Measurements from ENCODE around the gene LARP4B. TPM values are rescaled to one million over a fixed set of nuclear protein-coding genes. Genes with fewer than 3 reads are reported as not detected.
"Not testable (repeated sequence)": the region's sequence is repeated elsewhere in the genome, so short reads cannot be mapped to it uniquely, and the experiment has no call there.

LARP4B gene
- total and polyA plus RNA-seq, 2 donors (not counting 3 experiments of a cell fraction or from before 2014, with no cell fraction given), result 27.4 to 101 TPM

DNA sequence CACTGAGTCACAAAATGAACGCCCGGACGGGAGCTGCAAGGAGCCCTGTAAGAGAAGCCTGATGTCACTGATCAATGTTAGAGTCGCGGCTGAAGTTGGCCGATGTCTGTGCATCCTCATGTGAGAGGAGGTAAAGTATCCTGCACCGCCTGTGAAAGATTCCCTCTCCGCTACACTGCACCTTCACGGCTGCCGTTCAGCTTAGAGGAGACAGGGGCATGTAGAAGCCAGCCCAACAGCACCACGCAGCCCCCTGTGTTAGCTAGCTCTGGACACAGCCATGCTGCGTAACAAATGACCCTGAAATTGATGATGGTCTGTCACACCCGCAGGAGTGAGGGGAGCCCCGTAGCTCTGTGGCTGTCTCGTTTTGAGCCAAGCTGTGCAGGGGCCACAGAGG lies 160.5 kb downstream of the LARP4B start:
- no TSS peak for BruUV-seq (replicated peaks)
- POLR2A ChIA-PET, result no interaction called here
- H3K9me1 ChIP-seq (replicated peaks; ENCODE audit: control insufficient read depth, extremely low read depth, insufficient read depth, low read length), result no peaks in the 10 kb centered on the region

DNA sequence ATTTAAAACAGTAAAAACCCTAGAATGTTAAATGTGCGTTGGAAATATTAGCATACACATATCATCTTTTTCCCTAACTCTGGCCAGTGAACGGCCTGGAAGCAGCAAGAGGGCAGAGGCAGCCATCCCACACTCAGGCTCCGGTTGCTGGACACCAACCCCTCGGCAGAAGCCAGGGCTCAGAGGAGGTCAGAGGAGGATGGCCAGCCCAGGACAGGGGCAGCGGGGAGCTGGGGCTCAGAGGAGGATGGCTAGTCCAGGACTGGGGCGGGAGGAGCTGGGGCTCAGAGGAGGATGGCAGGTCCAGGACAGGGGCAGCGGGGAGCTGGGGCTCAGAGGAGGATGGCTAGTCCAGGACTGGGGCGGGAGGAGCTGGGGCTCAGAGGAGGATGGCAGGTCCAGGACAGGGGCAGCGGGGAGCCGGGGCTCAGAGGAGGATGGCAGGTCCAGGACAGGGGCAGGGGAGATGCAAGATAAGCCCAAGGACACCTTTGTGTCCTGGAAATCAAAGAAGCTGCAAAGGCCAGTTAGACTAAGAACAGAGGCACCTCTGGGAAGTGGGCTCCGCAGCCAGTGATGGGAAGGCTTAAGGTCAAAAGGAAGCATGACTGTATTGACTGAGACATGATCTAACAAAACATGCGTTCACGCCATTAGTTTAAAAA lies 161.3 kb downstream of the LARP4B start:
- H3K27me3 ChIP-seq (ENCODE audit: control insufficient read depth in 2 of 2, insufficient read depth in 2 of 2, low read length in 2 of 2); DNase-seq (ENCODE audit: low read depth, low spot score); H3K9me3 ChIP-seq (replicated peaks; ENCODE audit: control insufficient read depth, insufficient read depth, low read length); CTCF ChIA-PET; H2AFZ ChIP-seq (ENCODE audit: low read depth, low read length); H3K36me3 ChIP-seq (ENCODE audit: control insufficient read depth in 2 of 2, extremely low read depth in 1 of 2, insufficient read depth in 2 of 2, low read length in 2 of 2); BruUV-seq (replicated peaks); H3K27ac ChIP-seq (ENCODE audit: insufficient read depth, low read depth, low read length); POLR2A ChIA-PET; H3K9ac ChIP-seq (replicated peaks; ENCODE audit: extremely low read depth, insufficient read depth, low read length); H3K9me1 ChIP-seq (replicated peaks; ENCODE audit: control insufficient read depth, extremely low read depth, insufficient read depth, low read length); H4K20me1 ChIP-seq (replicated peaks; ENCODE audit: control insufficient read depth, extremely low read depth, insufficient read depth, low read length); dilution Hi-C loops (cut with MboI; ENCODE audit: extremely low pct_ligation_motif_present, low sequenced_read_pairs); H3K4me2 ChIP-seq (ENCODE audit: insufficient read depth, low read length); intact Hi-C loops (cut with micrococcal nuclease); H3K79me2 ChIP-seq (ENCODE audit: control insufficient read depth, insufficient read depth, low read length); H3K4me3 ChIP-seq (replicated peaks in 1 of 3; ENCODE audit: insufficient read depth in 1 of 3, low read depth in 1 of 3, low read length in 3 of 3); H3K4me1 ChIP-seq (ENCODE audit: control insufficient read depth, extremely low read depth, insufficient read depth, low read length); FAIRE-seq: not testable (repeated sequence)

More for the DNA sequence above, 160.5 kb downstream of the LARP4B start:
- no peaks in the 10 kb centered on the region for H3K36me3 ChIP-seq (ENCODE audit: control insufficient read depth in 2 of 2, extremely low read depth in 1 of 2, insufficient read depth in 2 of 2, low read length in 2 of 2)
- H3K27me3 ChIP-seq (ENCODE audit: control insufficient read depth in 2 of 2, insufficient read depth in 2 of 2, low read length in 2 of 2), result peaks cover 0 to 3% of the 10 kb centered on the region in 2 experiments
- no peak overlapping the region for H3K9ac ChIP-seq (replicated peaks; ENCODE audit: extremely low read depth, insufficient read depth, low read length)
- no peak overlapping the region for H3K4me3 ChIP-seq (replicated peaks in 1 of 3; ENCODE audit: insufficient read depth in 1 of 3, low read depth in 1 of 3, low read length in 3 of 3)
- dilution Hi-C loops (cut with MboI; ENCODE audit: extremely low pct_ligation_motif_present, low sequenced_read_pairs), result no loop called here
- TF ChIP-seq, protein P1, sequence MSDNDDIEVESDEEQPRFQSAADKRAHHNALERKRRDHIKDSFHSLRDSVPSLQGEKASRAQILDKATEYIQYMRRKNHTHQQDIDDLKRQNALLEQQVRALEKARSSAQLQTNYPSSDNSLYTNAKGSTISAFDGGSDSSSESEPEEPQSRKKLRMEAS (IDR thresholded peaks at IDR 0.05; ENCODE audit: insufficient read depth, insufficient read length), result no peak
- no peak for TF ChIP-seq EZH2 (IDR thresholded peaks at IDR 0.05; ENCODE audit: borderline replicate concordance, low read depth, low read length, severe bottlenecking)
- TF ChIP-seq FOS (IDR thresholded peaks at IDR 0.05; ENCODE audit: borderline replicate concordance, insufficient read depth, low read length), result no peak
- TF ChIP-seq POLR2AphosphoS5 (IDR thresholded peaks at IDR 0.05; ENCODE audit: insufficient read depth, low read depth, low read length), result no peak
- TF ChIP-seq JUN (IDR thresholded peaks at IDR 0.05; ENCODE audit: borderline replicate concordance, insufficient read depth, insufficient read length, low read depth), result no peak
- TF ChIP-seq, protein P2, sequence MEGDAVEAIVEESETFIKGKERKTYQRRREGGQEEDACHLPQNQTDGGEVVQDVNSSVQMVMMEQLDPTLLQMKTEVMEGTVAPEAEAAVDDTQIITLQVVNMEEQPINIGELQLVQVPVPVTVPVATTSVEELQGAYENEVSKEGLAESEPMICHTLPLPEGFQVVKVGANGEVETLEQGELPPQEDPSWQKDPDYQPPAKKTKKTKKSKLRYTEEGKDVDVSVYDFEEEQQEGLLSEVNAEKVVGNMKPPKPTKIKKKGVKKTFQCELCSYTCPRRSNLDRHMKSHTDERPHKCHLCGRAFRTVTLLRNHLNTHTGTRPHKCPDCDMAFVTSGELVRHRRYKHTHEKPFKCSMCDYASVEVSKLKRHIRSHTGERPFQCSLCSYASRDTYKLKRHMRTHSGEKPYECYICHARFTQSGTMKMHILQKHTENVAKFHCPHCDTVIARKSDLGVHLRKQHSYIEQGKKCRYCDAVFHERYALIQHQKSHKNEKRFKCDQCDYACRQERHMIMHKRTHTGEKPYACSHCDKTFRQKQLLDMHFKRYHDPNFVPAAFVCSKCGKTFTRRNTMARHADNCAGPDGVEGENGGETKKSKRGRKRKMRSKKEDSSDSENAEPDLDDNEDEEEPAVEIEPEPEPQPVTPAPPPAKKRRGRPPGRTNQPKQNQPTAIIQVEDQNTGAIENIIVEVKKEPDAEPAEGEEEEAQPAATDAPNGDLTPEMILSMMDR (IDR thresholded peaks at IDR 0.05; ENCODE audit: extremely low read depth in 1 of 2, insufficient read depth in 1 of 2, low read depth in 1 of 2, low read length in 2 of 2), result no peak
- no peak for TF ChIP-seq GATA2 (IDR thresholded peaks at IDR 0.05; ENCODE audit: insufficient read depth, insufficient read length, low read depth, low read length)
- TF ChIP-seq MYC (IDR thresholded peaks at IDR 0.05; ENCODE audit: low read depth, low read length), result no peak
- no peak for TF ChIP-seq POLR2A (IDR thresholded peaks at IDR 0.05; ENCODE audit: low read depth, low read length)
- no peak overlapping the region for H3K27ac ChIP-seq (ENCODE audit: insufficient read depth, low read depth, low read length)
- no peaks in the 10 kb centered on the region for H4K20me1 ChIP-seq (replicated peaks; ENCODE audit: control insufficient read depth, extremely low read depth, insufficient read depth, low read length)
- no peak overlapping the region for H3K4me2 ChIP-seq (ENCODE audit: insufficient read depth, low read length)
- CTCF ChIA-PET, result no interaction called here
- H2AFZ ChIP-seq (ENCODE audit: low read depth, low read length), result no peak overlapping the region
- H3K4me1 ChIP-seq (ENCODE audit: control insufficient read depth, extremely low read depth, insufficient read depth, low read length), result no peaks in the 10 kb centered on the region
- H3K79me2 ChIP-seq (ENCODE audit: control insufficient read depth, insufficient read depth, low read length), result no peaks in the 10 kb centered on the region
- DNase-seq (ENCODE audit: low read depth, low spot score) (no peak), FAIRE-seq (no peak)
- no peaks in the 10 kb centered on the region for H3K9me3 ChIP-seq (replicated peaks; ENCODE audit: control insufficient read depth, insufficient read depth, low read length)
- intact Hi-C loops (cut with micrococcal nuclease), result no loop called here

Data from endothelial cell of umbilical vein (primary cell).